Right forelimb (tissue), 1 donor: ENCODE measurements around the gene AK5.

Source experiments
- DNase-seq: peaks from one replicate; pipeline ENCODE4 v3.0.0-alpha.2; 2018

AK5 gene

GRCh38 chr1:77355010-77355409 is 73.2 kb downstream of the AK5 start:
- DNase-seq = no peak

DNA sequence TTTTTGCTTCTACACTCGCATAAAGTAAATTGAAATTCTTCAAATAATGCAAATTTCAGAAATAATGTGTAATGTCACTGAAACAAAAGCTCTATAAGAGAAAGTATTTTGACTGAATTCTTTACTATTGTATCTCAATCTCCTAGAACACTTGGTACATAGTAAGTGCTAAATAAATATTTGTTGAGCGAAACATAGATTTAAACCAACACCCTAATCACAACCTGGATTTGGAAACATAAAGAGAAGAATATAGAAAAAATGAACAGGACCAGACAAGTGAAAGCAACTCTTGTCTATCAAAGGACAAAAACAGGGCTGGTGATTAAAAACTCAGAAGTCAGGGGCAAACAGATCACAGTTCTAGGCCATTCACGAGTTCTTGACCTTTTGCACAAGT is 74.3 kb downstream of the AK5 start:
- no peak for DNase-seq

- DNase-seq = no peak
Measured at GRCh38 chr1:77360256-77360655, 78.4 kb downstream of the AK5 start.

GRCh38 chr1:77361621-77362020 is 79.8 kb downstream of the AK5 start:
- no peak for DNase-seq

GRCh38 chr1:77370161-77370560 is 88.3 kb downstream of the AK5 start:
- DNase-seq = no peak

- DNase-seq = no peak
Measured at GRCh38 chr1:77370583-77371306, 88.9 kb downstream of the AK5 start.

DNA sequence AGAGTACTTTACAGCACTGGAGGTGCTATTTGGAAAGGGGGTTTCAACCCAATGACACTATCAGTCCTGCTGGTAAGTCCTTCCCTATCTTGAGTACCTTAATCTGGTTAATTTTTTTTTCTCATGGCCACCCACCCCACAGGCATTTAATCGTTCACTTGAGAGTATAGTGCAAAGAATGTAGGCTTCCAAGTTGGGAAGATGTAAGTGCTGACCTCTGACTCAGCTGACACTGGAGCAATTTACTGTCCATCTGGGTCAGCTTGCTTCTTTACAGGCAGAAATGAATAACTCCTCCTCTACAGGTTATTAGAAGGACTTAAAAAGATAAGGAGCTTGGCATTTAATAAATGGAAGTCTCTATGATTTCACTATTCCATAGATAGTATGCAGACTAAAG is 89.6 kb downstream of the AK5 start:
- DNase-seq = no peak

GRCh38 chr1:77373702-77374101 is 91.9 kb downstream of the AK5 start:
- DNase-seq = no peak

DNA sequence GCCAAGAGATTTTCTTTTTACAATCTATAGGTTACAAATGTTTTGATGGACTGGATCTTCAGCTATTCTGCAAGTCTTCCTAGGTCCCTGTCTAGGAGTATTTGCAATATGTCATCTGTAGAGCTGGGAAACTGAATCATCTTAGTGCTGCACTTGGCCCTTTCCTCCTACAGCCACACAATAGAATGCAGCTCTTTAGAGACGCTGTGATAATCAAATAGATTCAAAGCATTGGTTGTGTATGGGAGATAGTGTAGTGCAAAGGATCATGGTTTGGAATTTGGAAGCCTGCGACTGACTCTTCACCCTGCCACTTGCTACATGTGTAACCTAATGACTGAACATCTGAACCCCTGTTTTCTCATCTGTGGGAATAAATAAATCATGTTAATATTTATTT is 93.7 kb downstream of the AK5 start:
- DNase-seq = no peak

GRCh38 chr1:77375990-77376389 is 94.2 kb downstream of the AK5 start:
- no peak for DNase-seq

DNA sequence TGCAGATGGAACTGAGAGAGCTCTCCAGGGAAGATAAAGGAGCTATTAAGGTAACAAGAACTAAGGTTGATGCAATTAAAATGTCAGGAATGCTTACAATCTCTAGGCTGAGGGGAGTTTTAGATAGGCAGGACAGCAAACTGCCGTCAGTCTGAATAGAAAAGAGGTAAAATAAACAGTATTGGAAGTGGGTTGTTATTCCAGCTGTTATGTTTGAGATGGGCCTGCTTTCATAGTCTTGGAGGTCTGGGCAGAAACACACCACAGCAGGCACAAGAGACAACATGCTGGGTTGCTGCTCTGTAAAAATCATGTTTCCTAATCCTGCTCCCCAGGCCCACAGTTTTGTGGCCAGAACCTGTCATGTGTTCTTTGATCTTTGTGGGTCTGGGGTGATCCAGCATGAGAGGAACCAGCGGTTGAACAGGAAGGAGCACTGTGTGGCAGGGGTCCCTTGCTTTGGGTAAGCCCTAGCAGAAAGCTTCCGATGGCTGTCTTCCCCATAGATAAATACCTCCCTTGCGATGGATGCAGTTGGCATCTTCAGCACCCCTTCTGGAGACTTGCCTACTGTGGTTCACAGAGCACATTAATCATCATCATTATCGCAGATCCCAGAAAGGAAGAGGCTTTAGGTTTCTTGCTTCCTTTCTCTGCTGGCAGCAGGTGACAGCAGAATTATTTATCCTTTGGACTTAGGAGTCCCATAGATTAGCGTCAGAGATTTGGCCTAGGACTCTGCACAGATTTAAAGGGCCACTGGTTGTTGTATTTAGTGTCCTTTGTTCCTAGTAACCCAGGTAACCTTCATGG is 97.1 kb downstream of the AK5 start:
- no peak for DNase-seq

GRCh38 chr1:77382366-77382765 is 100.5 kb downstream of the AK5 start:
- no peak for DNase-seq

DNA sequence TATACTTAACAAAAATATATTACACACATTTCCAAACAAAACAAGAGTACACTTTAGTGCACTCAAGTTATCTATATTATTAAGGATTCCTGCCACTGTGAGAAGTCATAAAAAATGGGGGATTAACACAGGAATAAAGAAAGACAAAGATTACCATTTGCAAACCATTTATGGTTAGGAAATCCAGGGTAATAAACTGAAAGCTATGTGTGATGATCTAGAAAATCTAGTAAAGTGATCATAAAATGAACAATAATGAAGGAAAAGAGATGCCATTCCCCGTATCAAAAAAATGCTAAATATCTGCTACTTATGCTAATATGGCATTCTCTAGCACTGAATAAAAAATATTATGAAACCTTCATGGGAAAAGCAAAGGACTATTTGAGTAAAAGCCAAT is 101.4 kb downstream of the AK5 start:
- no peak for DNase-seq

DNA sequence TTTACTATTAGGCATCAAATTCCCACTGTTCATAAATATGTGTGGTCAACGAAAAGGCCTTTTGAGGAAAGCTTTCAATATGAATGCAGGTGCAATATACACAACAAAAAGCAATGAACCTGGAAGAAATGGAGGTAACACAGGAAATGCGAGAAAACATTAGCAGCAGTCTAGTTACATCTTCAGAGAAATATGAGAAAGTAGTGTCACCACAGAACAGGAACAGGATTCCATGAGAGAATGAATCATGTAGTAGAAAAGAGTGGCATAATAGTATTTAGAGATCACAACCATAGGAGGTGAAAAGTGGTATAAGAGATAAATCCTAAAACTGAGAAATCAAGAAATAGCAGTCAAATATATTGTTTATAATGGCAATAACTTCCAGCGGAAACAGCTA is 103.7 kb downstream of the AK5 start:
- DNase-seq = no peak

DNA sequence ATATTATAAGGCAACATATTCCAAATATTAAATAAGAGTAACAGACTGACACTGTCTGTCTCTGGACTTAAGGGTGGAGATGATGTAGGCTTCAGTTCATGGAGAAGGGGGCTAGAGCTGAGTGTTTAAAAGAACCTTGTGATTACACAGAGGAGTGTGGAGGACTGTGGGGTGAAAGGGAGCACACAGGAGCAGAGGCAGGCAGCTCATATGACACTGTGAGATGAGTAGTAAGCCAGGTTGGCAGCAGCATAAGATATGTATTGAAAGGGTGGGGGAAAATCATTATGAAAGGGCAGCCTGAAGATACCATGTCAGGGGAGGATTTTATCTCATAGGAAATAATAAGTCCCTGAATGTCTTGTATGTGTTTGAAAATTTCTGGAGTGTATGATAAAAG is 104.5 kb downstream of the AK5 start:
- DNase-seq = no peak

- DNase-seq = no peak
Measured at GRCh38 chr1:77387553-77387952, 105.7 kb downstream of the AK5 start.

GRCh38 chr1:77388661-77389060 is 106.8 kb downstream of the AK5 start:
- DNase-seq = no peak

- DNase-seq = no peak
Measured at GRCh38 chr1:77392486-77392885, 110.7 kb downstream of the AK5 start.

DNA sequence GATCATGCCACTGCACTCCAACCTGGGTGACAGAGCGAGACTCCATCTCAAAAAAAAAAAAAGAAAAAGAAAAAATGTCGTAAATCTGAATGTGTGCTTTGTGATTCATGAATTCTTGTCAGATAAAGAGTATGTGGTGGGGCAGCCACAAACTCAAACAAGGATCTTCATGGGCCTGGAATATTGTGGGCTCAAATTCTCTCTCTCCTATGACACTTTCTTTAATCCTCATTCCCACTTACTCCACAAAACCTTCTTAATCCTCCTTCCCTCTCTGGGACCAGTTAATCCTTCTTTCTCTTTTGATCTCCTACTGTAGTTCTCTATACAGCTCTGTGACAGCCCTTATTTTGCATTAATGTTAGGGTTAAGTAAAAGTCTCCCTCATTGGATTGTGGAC is 112.3 kb downstream of the AK5 start:
- DNase-seq = no peak

DNA sequence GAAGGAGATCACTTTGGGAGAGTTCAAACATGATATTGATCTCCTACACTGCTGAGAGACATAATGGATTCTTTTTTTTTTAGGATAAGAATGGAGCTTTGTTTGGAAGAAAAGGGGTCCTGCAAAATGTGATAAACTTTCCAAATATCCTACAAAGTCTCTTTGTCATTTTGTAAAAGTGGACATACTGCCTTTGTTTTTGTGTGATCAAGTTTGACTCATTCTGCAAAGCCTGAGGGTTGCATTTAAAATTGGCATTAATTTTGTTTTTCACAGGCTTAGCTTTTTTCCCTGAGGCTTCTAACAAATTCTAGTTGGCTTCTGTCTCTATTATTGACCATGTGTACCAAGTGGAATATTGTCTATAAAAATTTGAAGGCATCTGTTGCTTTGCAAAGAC is 113.2 kb downstream of the AK5 start:
- DNase-seq = no peak

GRCh38 chr1:77398152-77398551 is 116.3 kb downstream of the AK5 start:
- no peak for DNase-seq

- DNase-seq = no peak
Measured at GRCh38 chr1:77399250-77400086, 117.6 kb downstream of the AK5 start.

DNA sequence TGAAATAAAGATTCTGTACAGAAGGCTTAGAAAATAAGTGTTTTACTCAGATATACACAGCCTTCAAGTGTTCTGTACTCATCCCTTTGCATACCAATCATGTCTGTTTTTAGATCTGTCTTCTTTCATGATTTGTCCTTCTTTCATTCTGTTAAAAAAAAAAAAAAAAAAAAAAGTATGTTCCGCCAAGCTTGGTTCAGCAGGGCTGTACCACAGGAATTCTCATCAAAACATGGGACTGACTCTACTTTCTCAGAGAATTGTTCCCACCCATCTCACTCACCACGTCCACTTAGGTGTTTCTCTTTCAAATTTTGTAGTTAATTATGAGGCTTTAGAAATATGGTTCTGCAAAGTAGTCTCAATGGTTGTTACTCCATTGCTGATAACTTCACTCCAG is 119.0 kb downstream of the AK5 start:
- no peak for DNase-seq

DNA sequence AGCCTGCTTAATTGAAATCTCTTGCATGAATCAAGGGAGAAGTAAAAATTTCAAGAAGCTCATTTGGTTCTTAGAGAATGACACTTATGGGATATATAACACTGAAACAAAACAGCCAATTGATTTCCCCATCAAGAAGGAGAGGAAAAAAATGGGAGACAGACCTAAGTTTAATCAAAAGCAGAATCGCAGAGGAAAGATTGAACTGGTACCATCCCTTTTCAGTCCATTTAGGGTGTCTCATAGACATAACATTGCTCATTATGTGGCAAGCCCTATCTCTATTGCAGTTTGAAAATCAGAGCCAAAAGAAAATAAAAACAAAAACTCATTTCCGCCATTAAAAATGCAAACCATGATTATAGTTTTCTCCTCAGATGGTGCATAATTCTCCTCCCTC is 119.6 kb downstream of the AK5 start:
- DNase-seq = no peak
